AML-193 (cell line): ENCODE results near the gene SNX25.
"Not testable (repeated sequence)": the region's sequence is repeated elsewhere in the genome, so short reads cannot be mapped to it uniquely, and the experiment has no call there.

Experiments used
- DNase-seq, 2 experiments: peaks; one replicate each; lab custom pipeline; 2025; lab: John Stamatoyannopoulos, UW

Gene SNX25

DNA sequence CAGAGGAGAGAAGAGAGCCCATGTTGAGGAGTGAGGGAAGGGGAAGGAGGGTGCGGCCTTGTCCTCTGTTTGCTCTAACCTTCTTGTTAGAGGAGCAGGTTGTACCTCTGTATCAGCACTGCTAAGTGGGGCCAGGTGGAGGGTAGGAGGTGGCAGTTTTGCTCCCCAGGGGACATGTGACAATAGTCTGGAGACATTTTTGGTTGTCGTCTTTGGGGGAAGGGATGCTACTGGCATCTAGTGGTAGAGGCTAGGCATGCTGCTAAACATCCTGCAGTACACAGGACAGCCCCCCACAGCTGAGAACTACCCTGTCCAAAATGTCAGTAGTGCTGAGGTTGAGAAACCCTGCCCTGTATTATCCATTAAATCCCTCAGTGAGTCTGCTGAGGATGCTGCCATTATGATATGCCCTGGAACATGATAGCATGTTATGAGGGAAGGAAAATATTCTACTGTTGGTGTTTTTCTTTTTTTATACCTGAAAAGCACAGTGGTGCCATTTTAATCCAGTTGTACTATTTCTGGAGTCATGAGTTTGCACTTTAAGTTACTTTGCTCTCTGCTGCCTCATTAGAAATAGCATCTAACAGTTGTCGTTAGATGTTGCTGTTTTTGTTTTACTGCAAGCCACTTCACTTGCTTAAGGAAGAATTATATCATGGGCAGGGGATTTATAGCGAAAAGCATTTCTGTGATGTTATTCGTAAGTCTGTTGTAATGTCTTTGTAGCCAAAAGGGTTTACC is 95.7 kb downstream of the SNX25 start:
- no peak for DNase-seq

DNA sequence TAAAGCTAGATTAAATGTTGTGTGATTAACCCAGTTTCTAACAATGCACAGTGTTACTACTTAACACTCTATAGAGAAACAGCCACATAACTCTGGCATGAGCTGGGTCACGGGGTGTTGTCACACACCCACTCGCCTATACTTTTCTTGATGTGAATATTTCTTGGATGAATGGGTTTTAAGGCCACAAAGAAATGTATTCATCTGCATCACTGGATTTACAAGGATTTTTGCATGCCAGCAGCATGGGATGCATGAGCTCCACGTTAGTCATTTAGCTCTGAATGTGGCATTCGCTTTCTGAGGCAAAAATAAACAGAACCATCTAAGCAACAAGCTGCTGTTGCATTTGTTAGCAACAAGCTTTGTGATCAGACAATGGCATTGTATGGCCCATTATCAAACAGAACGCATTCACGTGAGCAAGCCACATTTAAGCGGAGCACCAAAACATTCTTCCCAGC is 96.6 kb downstream of the SNX25 start:
- no peak for DNase-seq

GRCh38 chr4:185307136-185307950 is 97.9 kb downstream of the SNX25 start:
- no peak for DNase-seq

DNA sequence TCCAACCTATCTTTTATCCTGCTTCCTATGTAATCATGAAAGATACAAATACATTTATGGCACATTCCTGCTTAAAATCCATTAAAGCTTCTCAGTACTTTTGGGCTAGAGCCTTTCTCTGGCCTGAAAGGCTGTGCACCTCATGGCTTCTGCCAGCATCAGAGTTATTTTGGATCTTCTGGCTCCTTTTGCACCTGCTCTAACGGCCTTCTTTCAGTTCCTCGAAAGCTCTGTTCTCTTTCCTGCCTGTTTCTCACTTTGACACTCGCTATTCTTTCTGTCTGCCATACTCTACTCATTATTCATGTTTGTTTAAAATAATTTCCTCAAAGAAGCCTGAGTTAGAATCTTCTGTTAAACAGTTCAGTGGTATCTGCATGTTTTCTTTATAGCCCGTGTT is 100.4 kb downstream of the SNX25 start:
- no peak for DNase-seq

- DNase-seq: no peak
Observed at GRCh38 chr4:185311113-185311888, 101.9 kb downstream of the SNX25 start.

- DNase-seq: no peak
Observed at GRCh38 chr4:185312699-185313098, 103.3 kb downstream of the SNX25 start.

GRCh38 chr4:185317462-185317861 is 108.1 kb downstream of the SNX25 start:
- DNase-seq: not testable (repeated sequence)

GRCh38 chr4:185317880-185318279 is 108.5 kb downstream of the SNX25 start:
- no peak for DNase-seq

- no peak for DNase-seq
Observed at GRCh38 chr4:185318679-185319078, 109.3 kb downstream of the SNX25 start.

DNA sequence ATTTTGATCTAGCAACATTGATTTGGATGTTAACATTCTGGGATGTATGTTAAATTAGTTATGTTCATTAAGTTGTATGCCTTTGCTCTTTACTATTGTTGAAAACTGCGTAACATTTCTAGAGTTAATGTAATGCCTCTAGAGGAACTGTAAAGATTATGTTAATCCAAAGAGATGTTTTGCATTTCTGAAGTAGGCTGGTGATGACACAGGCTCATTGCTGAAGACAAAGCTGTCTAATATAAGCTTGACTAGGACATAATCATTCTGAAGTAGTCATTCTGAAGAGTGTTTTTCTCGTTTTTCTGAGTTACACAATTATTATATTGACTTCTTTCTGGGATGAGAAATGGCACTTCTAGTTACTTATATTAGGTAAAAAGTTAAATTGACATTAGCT is 113.4 kb downstream of the SNX25 start:
- no peak for DNase-seq

DNA sequence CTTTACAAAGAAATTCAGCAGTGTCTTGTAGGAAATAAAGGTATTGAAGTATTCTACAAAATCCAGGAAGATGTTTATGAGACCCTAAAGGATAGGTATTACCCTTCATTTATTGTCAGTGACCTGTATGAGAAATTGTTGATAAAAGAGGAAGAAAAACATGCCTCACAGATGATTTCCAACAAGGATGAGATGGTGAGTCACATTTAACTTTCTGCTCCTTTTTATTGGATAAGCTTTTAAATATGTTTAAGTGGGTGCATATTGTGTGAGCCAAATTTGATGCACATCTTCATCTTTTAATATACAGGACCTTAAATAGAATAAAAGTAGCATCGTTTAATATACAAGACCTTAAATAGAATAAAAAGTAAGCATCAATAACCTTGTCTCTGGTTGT is 114.2 kb downstream of the SNX25 start:
- no peak for DNase-seq

GRCh38 chr4:185324361-185324760 is 115.0 kb downstream of the SNX25 start:
- DNase-seq: not testable (repeated sequence)

DNA sequence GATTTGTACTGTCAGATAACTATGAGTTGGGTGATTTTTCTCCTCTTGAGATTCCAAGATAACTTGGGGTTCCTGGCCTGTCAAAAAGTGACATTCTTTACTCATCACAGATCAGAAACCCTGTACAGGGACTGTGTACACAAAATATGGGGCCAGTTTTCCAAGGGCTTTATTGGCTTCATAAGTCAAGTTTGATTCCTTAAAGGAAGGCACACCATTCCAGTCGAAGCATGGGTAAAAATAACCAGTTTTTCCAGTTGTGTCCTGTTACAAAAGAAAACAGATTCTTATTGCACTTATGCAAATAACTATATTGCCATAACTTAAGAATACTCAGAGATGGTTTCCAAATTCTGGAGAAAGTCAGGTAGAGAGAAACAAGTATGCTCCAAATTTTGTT is 116.3 kb downstream of the SNX25 start:
- DNase-seq: not testable (repeated sequence)

DNA sequence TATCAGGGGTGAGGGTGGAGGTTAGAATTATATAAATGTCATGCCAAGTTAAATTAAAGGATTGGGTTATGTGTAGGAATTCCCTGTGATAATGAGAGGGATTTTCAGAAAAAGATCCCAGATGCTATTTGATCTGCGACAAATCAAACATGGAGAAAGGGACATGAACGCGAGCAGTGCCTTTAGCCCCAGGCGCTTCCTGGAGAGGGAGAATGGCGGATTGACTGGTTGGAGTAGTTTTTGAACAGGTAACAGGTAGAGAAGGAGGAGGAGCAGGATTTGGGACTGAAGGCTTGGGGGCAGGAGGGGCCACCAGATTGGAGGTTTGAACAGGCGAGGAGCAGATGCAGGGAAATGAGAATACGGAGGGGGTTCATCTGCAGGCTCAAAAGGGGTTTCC is 119.2 kb downstream of the SNX25 start:
- DNase-seq: no peak

- DNase-seq: not testable (repeated sequence)
Observed at GRCh38 chr4:185329879-185330510, 120.6 kb downstream of the SNX25 start.

- no peak for DNase-seq
Observed at GRCh38 chr4:185332575-185333464, 123.4 kb downstream of the SNX25 start.

- no peak for DNase-seq
Observed at GRCh38 chr4:185334326-185334725, 124.9 kb downstream of the SNX25 start.

DNA sequence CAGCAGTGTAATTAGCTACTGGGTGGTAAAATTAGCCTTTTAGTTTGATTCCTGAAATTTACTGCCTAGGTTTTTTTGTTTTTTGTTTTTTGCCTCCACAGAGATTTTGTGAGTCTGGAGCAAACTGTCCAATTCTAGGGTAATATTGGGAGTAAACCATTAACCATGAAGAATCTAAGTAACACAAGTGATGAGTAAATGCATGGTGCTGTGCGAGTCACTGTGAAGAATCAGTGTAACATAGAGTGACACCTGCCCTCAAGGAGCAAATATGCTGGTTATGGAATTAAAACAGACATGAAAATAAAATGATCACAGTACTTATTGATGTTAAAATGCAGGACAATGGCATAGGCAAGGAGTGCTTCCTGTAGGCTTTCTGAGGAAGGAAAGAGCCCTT is 126.2 kb downstream of the SNX25 start:
- DNase-seq: no peak

DNA sequence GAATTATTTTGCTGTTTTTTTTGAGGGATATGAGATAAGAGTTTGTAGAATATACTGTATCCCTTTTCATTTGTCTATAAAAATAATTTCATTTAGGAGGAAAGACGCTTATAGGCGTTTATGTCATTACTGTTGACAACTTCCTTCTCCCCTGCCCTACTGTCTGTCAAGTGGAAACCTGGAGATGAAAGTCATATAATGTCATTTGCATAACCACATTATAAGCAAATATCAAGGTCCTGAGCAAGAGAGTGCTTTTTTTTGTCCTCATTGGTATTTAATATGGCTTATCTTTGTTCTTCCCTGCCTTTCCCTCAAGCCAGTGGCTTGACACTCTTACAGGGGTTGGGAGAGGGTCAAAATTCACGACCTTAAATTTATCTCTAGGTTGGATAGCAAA is 130.5 kb downstream of the SNX25 start:
- no peak for DNase-seq

GRCh38 chr4:185341377-185341776 is 132.0 kb downstream of the SNX25 start:
- DNase-seq: no peak

DNA sequence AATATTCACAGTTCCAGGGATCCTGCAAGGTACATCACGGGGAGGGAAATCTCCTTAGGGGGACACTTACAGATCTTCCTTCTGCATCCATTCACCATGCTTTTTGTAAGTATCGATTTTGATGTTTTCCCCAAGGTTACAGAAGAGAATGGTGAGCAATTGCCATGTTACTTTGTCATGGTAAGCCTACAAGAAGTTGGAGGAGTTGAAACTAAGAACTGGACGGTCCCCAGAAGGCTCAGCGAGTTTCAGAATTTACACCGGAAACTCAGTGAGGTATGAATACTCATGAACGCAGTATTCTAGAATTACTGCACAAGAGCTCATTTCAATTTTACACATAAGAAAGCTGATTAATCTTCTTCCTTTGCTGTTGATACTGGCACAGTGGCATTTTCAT is 132.4 kb downstream of the SNX25 start:
- no peak for DNase-seq
